Vagina (tissue), 2 donors: ENCODE data around the gene ETS1. TPM values are rescaled to one million over a fixed set of nuclear protein-coding genes. Genes with fewer than 3 reads are reported as not detected.

Experiments
- DNase-seq, 2 donors: peaks; one replicate each; pipeline ENCODE4 v3.0.0-alpha.2; 2017; ENCODE audit errors: extremely low spot score in 2 of 2
- H3K27ac ChIP-seq: fragments of 200-600 bp; sonication (generic); one replicate; pipeline ENCODE4 v1.5.1; 2019
- H3K27me3 ChIP-seq: fragments of 200-600 bp; sonication (generic); one replicate; pipeline ENCODE4 v1.5.1; 2019
- H3K36me3 ChIP-seq, 2 donors: fragments of 200-600 bp; sonication (generic); one replicate each; pipeline ENCODE4 v1.5.1; 2017 to 2019
- H3K4me1 ChIP-seq: fragments of 200-600 bp; sonication (generic); one replicate; pipeline ENCODE4 v1.5.1; 2019
- H3K4me3 ChIP-seq, 2 donors: fragments of 200-600 bp; sonication (generic); 1 replicate in 1 of 2; 2 replicates in 1 of 2; pipeline ENCODE4 v1.5.1; 2016 to 2019
- H3K9me3 ChIP-seq: fragments of 200-600 bp; sonication (generic); one replicate; pipeline ENCODE4 v1.5.1; 2019
- CTCF ChIP-seq, 3 experiments: fragments of 450-650 bp in 2 of 3; fragments of 200-600 bp in 1 of 3; sonication (generic) in 1 of 3; IDR thresholded peaks; one replicate each; pipeline ENCODE4 v1.5.1; 2017 to 2019; ENCODE audit warnings: antibody characterized with exemption in 3 of 3, mild to moderate bottlenecking in 2 of 3, moderate library complexity in 2 of 3
- POLR2A ChIP-seq, 2 donors: fragments of 450-650 bp; IDR thresholded peaks; one replicate each; pipeline ENCODE4 v1.6.1; 2017; ENCODE audit warnings: antibody characterized with exemption in 2 of 2, mild to moderate bottlenecking in 2 of 2, moderate library complexity in 2 of 2
- POLR2AphosphoS5 ChIP-seq, 2 donors: sonication (generic); formaldehyde crosslinking; IDR thresholded peaks; one replicate each; pipeline ENCODE4 v1.9.0; 2017; ENCODE audit warnings: antibody characterized with exemption in 2 of 2, mild to moderate bottlenecking in 2 of 2, low read depth in 1 of 2; ENCODE audit not compliant: insufficient read depth in 1 of 2
- intact Hi-C: fragments of 100-400 bp; cut with DNase I; formaldehyde crosslinking; loops from one replicate; pipeline ENCODE4 v1.15.1; 2023
- total RNA-seq: library from RNA; depleted of rRNA; stranded (reverse); fragments of >200 nt; gene quantifications from one replicate; pipeline ENCODE4 v1.2.3, GENCODE V29; 2016

The ETS1 gene
- total RNA-seq, 1 donor from 2014 or later, result 51.6 TPM

GRCh38 chr11:128573638-128574037, 13.7 kb downstream of the ETS1 start:
- Histone ChIP-seq H3K27ac (no peak overlapping the region), H3K4me1 (peaks cover 25% of the 10 kb centered on the region), H3K36me3 (no peaks in the 10 kb centered on the region), H3K27me3 (no peaks in the 10 kb centered on the region), H3K9me3 (no peaks in the 10 kb centered on the region), H3K4me3 (no peak overlapping the region)
- intact Hi-C loops, result no loop called here
- TF ChIP-seq POLR2AphosphoS5 (IDR thresholded peaks at IDR 0.05; ENCODE audit: insufficient read depth in 1 of 2, low read depth in 1 of 2) (no peak), CTCF (IDR thresholded peaks at IDR 0.05) (no peak), POLR2A (IDR thresholded peaks at IDR 0.05) (no peak)
- DNase-seq, result no peak

GRCh38 chr11:128572965-128573364, 14.4 kb downstream of the ETS1 start:
- peaks cover 25% of the 10 kb centered on the region for H3K4me1 ChIP-seq
- H3K4me3 ChIP-seq, result no peak overlapping the region
- H3K27me3 ChIP-seq, result no peaks in the 10 kb centered on the region
- no peaks in the 10 kb centered on the region for H3K36me3 ChIP-seq
- H3K9me3 ChIP-seq, result no peaks in the 10 kb centered on the region
- DNase-seq, result no peak
- TF ChIP-seq POLR2A (IDR thresholded peaks at IDR 0.05) (no peak), POLR2AphosphoS5 (IDR thresholded peaks at IDR 0.05; ENCODE audit: insufficient read depth in 1 of 2, low read depth in 1 of 2) (no peak), CTCF (IDR thresholded peaks at IDR 0.05) (no peak)
- no peak overlapping the region for H3K27ac ChIP-seq
- intact Hi-C loops, result no loop called here

- no peak overlapping the region for H3K4me3 ChIP-seq
- H3K36me3 ChIP-seq, result no peaks in the 10 kb centered on the region
- H3K9me3 ChIP-seq, result no peaks in the 10 kb centered on the region
- TF ChIP-seq POLR2AphosphoS5 (IDR thresholded peaks at IDR 0.05; ENCODE audit: insufficient read depth in 1 of 2, low read depth in 1 of 2), result no peak
- no peak for TF ChIP-seq CTCF (IDR thresholded peaks at IDR 0.05)
- no peak for TF ChIP-seq POLR2A (IDR thresholded peaks at IDR 0.05)
- no peaks in the 10 kb centered on the region for H3K27me3 ChIP-seq
- intact Hi-C loops, result no loop called here
- no peak overlapping the region for H3K27ac ChIP-seq
- peaks cover 4% of the 10 kb centered on the region for H3K4me1 ChIP-seq
- DNase-seq, result no peak
These were observed 16.7 kb downstream of the ETS1 start for GRCh38 chr11:128570632-128571031.

- no peak overlapping the region for H3K27ac ChIP-seq
- H3K9me3 ChIP-seq, result no peaks in the 10 kb centered on the region
- no peak for DNase-seq
- H3K4me3 ChIP-seq, result no peak overlapping the region
- no peaks in the 10 kb centered on the region for H3K4me1 ChIP-seq
- intact Hi-C loops, result no loop called here
- no peaks in the 10 kb centered on the region for H3K27me3 ChIP-seq
- no peak for TF ChIP-seq POLR2AphosphoS5 (IDR thresholded peaks at IDR 0.05; ENCODE audit: insufficient read depth in 1 of 2, low read depth in 1 of 2)
- TF ChIP-seq POLR2A (IDR thresholded peaks at IDR 0.05), result no peak
- TF ChIP-seq CTCF (IDR thresholded peaks at IDR 0.05), result no peak
- H3K36me3 ChIP-seq, result no peaks in the 10 kb centered on the region
These were observed 18.1 kb downstream of the ETS1 start for GRCh38 chr11:128569291-128569690.

GRCh38 chr11:128568166-128568778, 19.1 kb downstream of the ETS1 start:
- Histone ChIP-seq H3K4me3 (no peak overlapping the region), H3K9me3 (no peaks in the 10 kb centered on the region), H3K27me3 (no peaks in the 10 kb centered on the region), H3K27ac (peak overlapping the region; percentile 54), H3K4me1 (no peaks in the 10 kb centered on the region), H3K36me3 (no peaks in the 10 kb centered on the region)
- intact Hi-C loops, result no loop called here
- TF ChIP-seq POLR2AphosphoS5 (IDR thresholded peaks at IDR 0.05; ENCODE audit: insufficient read depth in 1 of 2, low read depth in 1 of 2) (no peak), CTCF (IDR thresholded peaks at IDR 0.05) (no peak), POLR2A (IDR thresholded peaks at IDR 0.05) (no peak)
- no peak for DNase-seq
